ENCODE measurements around the gene IFNG-AS1. TPM values are rescaled to one million over a fixed set of nuclear protein-coding genes. Genes with fewer than 3 reads are reported as not detected.

IFNG-AS1 gene
- total RNA-seq, 1 donor from 2014 or later, result not detected

DNA sequence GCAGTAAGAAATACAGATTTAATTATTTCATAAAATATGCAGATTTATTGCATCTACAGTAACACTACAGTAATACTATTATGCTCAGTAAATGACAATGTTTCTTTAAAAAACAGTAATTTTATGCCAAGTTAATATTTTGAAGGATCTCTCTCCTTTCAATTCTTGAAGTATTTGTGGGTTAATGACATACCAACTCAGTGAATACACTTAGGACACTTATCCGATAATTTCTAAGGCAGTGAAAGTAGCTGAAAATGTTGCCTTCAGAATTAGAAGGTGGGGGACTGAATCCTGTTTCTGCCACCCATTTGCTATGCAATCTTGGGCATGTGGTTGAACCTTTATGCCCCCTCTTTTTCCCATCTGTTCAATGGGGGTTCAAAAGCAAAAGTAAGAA, 24.8 kb upstream of the IFNG-AS1 start:
- Mint-ChIP-seq H3K36me3 (ENCODE audit: unreplicated experiment) (no peaks in the 10 kb centered on the region), H3K27ac (ENCODE audit: unreplicated experiment) (no peak overlapping the region), H3K4me3 (ENCODE audit: unreplicated experiment) (no peak overlapping the region), H3K27me3 (ENCODE audit: unreplicated experiment) (no peaks in the 10 kb centered on the region), H3K9me3 (ENCODE audit: unreplicated experiment) (no peaks in the 10 kb centered on the region), H3K4me1 (ENCODE audit: low read depth, unreplicated experiment) (no peaks in the 10 kb centered on the region)
- DNase-seq, result no peak
- TF ChIP-seq, protein P1, sequence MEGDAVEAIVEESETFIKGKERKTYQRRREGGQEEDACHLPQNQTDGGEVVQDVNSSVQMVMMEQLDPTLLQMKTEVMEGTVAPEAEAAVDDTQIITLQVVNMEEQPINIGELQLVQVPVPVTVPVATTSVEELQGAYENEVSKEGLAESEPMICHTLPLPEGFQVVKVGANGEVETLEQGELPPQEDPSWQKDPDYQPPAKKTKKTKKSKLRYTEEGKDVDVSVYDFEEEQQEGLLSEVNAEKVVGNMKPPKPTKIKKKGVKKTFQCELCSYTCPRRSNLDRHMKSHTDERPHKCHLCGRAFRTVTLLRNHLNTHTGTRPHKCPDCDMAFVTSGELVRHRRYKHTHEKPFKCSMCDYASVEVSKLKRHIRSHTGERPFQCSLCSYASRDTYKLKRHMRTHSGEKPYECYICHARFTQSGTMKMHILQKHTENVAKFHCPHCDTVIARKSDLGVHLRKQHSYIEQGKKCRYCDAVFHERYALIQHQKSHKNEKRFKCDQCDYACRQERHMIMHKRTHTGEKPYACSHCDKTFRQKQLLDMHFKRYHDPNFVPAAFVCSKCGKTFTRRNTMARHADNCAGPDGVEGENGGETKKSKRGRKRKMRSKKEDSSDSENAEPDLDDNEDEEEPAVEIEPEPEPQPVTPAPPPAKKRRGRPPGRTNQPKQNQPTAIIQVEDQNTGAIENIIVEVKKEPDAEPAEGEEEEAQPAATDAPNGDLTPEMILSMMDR (IDR thresholded peaks at IDR 0.05; ENCODE audit: partially characterized antibody, unreplicated experiment), result no peak

DNA sequence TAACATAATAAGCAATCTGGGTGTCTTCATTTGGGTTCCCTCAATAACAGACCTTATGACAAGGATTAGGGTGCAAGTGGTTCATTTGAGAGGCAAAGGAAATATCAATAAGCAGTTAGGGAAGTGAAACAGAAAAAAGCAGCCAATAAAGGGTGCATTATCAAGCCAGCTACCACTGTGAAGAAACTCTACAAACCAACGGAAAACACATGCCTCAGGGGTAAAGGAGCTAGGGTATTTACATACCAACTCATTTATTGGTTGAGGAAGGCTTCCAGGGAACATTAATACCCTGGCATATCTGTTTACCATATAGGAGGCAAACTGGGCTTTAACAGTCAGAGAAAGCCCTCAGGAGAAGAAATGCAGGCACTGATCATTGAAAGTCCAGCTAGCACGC, 22.7 kb upstream of the IFNG-AS1 start:
- Mint-ChIP-seq H3K4me1 (ENCODE audit: low read depth, unreplicated experiment) (no peaks in the 10 kb centered on the region), H3K4me3 (ENCODE audit: unreplicated experiment) (no peak overlapping the region)
- TF ChIP-seq, protein P1 (IDR thresholded peaks at IDR 0.05; ENCODE audit: partially characterized antibody, unreplicated experiment), result no peak

DNA sequence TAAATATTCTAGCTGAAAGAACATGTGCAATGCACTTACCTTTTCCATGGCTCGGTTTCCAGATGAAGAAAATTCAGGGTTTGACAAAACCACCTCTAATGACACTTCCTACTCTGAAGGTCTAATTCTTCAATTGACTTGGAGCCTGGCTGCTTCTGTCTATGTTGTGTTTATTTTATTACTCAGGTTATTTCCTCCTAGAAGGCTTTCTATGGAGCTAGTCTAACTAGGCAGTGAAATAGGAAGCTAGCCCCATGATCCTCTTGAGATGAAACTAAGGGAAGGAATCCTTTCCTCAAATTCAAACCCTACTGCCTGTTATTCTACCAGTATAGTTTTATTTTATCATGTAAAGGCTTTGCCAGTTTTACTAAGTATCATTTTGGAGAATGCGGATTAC, 20.9 kb upstream of the IFNG-AS1 start:
- Mint-ChIP-seq H3K27me3 (ENCODE audit: unreplicated experiment) (no peaks in the 10 kb centered on the region), H3K27ac (ENCODE audit: unreplicated experiment) (no peak overlapping the region), H3K4me3 (ENCODE audit: unreplicated experiment) (no peak overlapping the region), H3K36me3 (ENCODE audit: unreplicated experiment) (no peaks in the 10 kb centered on the region), H3K9me3 (ENCODE audit: unreplicated experiment) (peaks cover 2% of the 10 kb centered on the region), H3K4me1 (ENCODE audit: low read depth, unreplicated experiment) (no peaks in the 10 kb centered on the region)
- TF ChIP-seq, protein P1 (IDR thresholded peaks at IDR 0.05; ENCODE audit: partially characterized antibody, unreplicated experiment), result no peak
- DNase-seq, result no peak

More for the DNA sequence above, 22.7 kb upstream of the IFNG-AS1 start:
- H3K36me3 Mint-ChIP-seq (ENCODE audit: unreplicated experiment), result no peaks in the 10 kb centered on the region
- no peak for DNase-seq
- H3K27ac Mint-ChIP-seq (ENCODE audit: unreplicated experiment), result no peak overlapping the region
- H3K9me3 Mint-ChIP-seq (ENCODE audit: unreplicated experiment), result peaks cover 2% of the 10 kb centered on the region
- H3K27me3 Mint-ChIP-seq (ENCODE audit: unreplicated experiment), result no peaks in the 10 kb centered on the region

DNA sequence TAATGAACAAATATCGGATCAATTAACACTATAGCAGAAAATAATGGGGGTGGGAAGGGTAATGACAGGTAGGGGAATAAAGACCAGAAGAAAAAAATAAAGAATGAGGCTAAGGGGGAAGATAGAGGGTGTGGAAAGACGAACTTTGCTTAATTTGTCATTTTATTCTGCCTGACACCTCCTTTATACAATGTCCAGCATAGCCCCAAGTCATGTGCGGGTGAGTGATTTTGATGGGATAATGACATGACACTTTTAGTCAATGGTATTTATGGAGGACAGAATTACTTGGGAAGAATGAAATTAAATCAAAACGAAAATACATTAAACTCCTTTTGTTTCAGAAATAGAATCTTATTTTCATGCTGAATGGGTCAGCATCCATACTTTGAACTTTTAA, 20.5 kb upstream of the IFNG-AS1 start:
- DNase-seq, result no peak
- Mint-ChIP-seq H3K4me3 (ENCODE audit: unreplicated experiment) (no peak overlapping the region), H3K4me1 (ENCODE audit: low read depth, unreplicated experiment) (no peaks in the 10 kb centered on the region), H3K27me3 (ENCODE audit: unreplicated experiment) (no peaks in the 10 kb centered on the region), H3K36me3 (ENCODE audit: unreplicated experiment) (no peaks in the 10 kb centered on the region), H3K27ac (ENCODE audit: unreplicated experiment) (no peak overlapping the region), H3K9me3 (ENCODE audit: unreplicated experiment) (peaks cover 2% of the 10 kb centered on the region)
- TF ChIP-seq, protein P1 (IDR thresholded peaks at IDR 0.05; ENCODE audit: partially characterized antibody, unreplicated experiment), result no peak

DNA sequence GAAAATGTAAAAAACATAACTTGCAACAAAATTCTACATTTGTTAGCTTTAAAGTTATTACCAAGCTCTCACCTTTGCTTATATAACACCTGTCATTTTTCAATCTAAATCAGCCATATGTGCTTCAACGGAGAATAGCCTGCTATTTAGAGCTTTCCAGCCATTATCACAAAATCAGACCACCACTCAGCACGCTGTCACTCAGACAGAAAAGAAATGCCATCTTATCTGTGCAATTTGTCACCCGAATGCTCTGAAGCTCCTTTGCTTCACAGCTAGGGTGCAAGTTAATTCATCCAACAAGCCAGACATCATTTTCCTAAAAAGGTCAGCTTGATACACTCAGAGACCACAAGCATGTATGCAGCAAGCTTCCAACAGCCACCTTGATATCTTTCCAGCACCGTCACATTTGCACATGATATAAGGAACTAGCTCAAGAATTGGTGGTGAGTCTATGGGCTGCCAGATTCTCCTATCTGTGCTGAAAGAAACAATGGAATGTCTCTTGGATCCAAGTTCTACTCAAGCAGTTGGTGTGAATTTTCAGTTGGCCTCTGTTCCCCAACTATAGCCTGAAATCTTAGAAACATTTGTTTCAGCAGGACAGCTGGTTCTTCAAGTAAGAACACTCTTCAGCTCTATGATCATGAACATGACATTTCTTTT, 20.0 kb upstream of the IFNG-AS1 start:
- Mint-ChIP-seq H3K27me3 (ENCODE audit: unreplicated experiment) (peaks cover 2% of the 10 kb centered on the region), H3K9me3 (ENCODE audit: unreplicated experiment) (peaks cover 2% of the 10 kb centered on the region), H3K27ac (ENCODE audit: unreplicated experiment) (no peak overlapping the region), H3K36me3 (ENCODE audit: unreplicated experiment) (no peaks in the 10 kb centered on the region), H3K4me3 (ENCODE audit: unreplicated experiment) (no peak overlapping the region), H3K4me1 (ENCODE audit: low read depth, unreplicated experiment) (no peaks in the 10 kb centered on the region)
- DNase-seq, result no peak
- TF ChIP-seq, protein P1 (IDR thresholded peaks at IDR 0.05; ENCODE audit: partially characterized antibody, unreplicated experiment), result no peak
